DND-41 (cell line): ENCODE measurements around the gene SETBP1.

Source experiments
- ATAC-seq: fragments of 200-7000 bp; cut with Tn5 transposase; 3 replicates; pipeline ENCODE4 v1.9.1; 2021; ENCODE audit warnings: low read depth; ENCODE audit not compliant: insufficient read depth
- DNase-seq: peaks from one replicate; pipeline ENCODE4 v3.0.0-alpha.2; 2020
- H2AFZ ChIP-seq: 2 replicates; pipeline ENCODE4 v1.6.0; 2012; ENCODE audit warnings: low read depth, low read length
- H3K27ac ChIP-seq: 2 replicates; pipeline ENCODE4 v1.5.1; 2012; ENCODE audit warnings: low read length, inconsistent platforms
- H3K27me3 ChIP-seq: fragments of 200-600 bp; sonication (generic); 2 replicates; pipeline ENCODE4 v1.6.0; 2012; ENCODE audit warnings: low read length, mild to moderate bottlenecking, inconsistent platforms; ENCODE audit not compliant: insufficient read depth, poor library complexity
- H3K36me3 ChIP-seq: 2 replicates; pipeline ENCODE4 v1.5.1; 2012; ENCODE audit warnings: low read length, inconsistent platforms; ENCODE audit not compliant: insufficient read depth
- H3K4me1 ChIP-seq: 2 replicates; pipeline ENCODE4 v1.5.1; 2012; ENCODE audit warnings: mild to moderate bottlenecking, low read length; ENCODE audit not compliant: insufficient read depth
- H3K4me2 ChIP-seq: 2 replicates; pipeline ENCODE4 v1.6.0; 2012; ENCODE audit warnings: mild to moderate bottlenecking, moderate library complexity, low read length, inconsistent platforms; ENCODE audit not compliant: insufficient read depth
- H3K4me3 ChIP-seq, 2 experiments: fragments of 200-600 bp in 1 of 2; shearing (Covaris generic) in 1 of 2; 2 replicates each; pipeline ENCODE4 v1.5.1; 2012 to 2016; ENCODE audit warnings: inconsistent platforms in 2 of 2, low read length in 2 of 2, mild to moderate bottlenecking in 2 of 2, low read depth in 1 of 2, moderate library complexity in 1 of 2
- H3K79me2 ChIP-seq: 2 replicates; pipeline ENCODE4 v1.6.0; 2012; ENCODE audit warnings: low read length, inconsistent platforms; ENCODE audit not compliant: insufficient read depth
- H3K9ac ChIP-seq: 2 replicates; pipeline ENCODE4 v1.6.0; 2012; ENCODE audit warnings: low read depth, mild to moderate bottlenecking, inconsistent platforms, low read length, moderate library complexity
- H3K9me3 ChIP-seq: 2 replicates; pipeline ENCODE4 v1.5.1; 2012; ENCODE audit warnings: low read length, moderate library complexity, mild to moderate bottlenecking, inconsistent platforms; ENCODE audit not compliant: insufficient read depth, severe bottlenecking
- H4K20me1 ChIP-seq: 2 replicates; pipeline ENCODE4 v1.6.0; 2012; ENCODE audit warnings: low read length; ENCODE audit not compliant: insufficient read depth
- EZH2 ChIP-seq: IDR thresholded peaks from 3 replicates; pipeline ENCODE4 v1.6.1; 2012; ENCODE audit warnings: borderline replicate concordance, low read depth, mild to moderate bottlenecking, moderate library complexity, low read length, inconsistent platforms; ENCODE audit not compliant: severe bottlenecking
- TF ChIP-seq, protein P1 (sequence below): IDR thresholded peaks from 2 replicates; pipeline ENCODE4 v1.5.1; 2012; ENCODE audit warnings: borderline replicate concordance, low read length, moderate library complexity, mild to moderate bottlenecking; ENCODE audit not compliant: poor library complexity, severe bottlenecking; ENCODE audit errors: extremely low read depth

The SETBP1 gene

DNA sequence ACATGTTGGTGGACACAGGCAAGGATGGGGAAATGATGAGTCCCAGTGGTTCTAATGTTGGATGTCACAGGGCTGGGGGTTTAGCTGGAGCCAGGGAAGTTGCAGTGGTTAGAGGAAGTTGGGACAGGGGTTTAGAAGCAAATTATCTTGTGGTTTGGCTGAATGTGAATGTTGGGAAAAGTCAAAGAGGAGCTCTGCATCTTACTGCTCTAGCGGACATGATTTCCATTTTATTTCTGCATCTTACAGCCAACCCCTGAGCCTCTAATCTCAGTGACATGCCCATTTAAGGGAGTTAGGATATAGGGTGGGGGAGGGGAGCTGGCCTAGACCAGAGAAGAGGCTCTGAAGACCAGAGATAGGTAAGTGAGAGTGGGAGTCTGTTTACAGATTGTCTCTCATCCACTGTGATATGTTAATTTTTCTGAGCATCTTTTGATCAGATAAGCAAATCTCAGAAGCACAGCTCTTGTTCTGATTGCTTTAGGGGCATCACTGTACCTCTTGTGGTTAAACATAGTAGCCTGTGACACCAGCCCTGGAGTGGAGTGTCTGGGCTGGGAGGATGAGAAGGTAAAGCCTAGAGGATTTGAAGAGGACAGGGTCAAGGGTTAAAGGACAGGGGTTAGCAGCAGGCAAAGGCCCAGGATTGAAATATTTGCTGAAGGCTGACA is 43.6 kb downstream of the SETBP1 start:
- no peak overlapping the region for H3K9ac ChIP-seq
- H3K4me1 ChIP-seq: peaks cover 26% of the 10 kb centered on the region
- H3K9me3 ChIP-seq: no peaks in the 10 kb centered on the region
- ATAC-seq: no peak
- no peak for TF ChIP-seq EZH2
- TF ChIP-seq, protein P1, sequence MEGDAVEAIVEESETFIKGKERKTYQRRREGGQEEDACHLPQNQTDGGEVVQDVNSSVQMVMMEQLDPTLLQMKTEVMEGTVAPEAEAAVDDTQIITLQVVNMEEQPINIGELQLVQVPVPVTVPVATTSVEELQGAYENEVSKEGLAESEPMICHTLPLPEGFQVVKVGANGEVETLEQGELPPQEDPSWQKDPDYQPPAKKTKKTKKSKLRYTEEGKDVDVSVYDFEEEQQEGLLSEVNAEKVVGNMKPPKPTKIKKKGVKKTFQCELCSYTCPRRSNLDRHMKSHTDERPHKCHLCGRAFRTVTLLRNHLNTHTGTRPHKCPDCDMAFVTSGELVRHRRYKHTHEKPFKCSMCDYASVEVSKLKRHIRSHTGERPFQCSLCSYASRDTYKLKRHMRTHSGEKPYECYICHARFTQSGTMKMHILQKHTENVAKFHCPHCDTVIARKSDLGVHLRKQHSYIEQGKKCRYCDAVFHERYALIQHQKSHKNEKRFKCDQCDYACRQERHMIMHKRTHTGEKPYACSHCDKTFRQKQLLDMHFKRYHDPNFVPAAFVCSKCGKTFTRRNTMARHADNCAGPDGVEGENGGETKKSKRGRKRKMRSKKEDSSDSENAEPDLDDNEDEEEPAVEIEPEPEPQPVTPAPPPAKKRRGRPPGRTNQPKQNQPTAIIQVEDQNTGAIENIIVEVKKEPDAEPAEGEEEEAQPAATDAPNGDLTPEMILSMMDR: no peak
- DNase-seq: no peak
- no peak overlapping the region for H2AFZ ChIP-seq
- H3K27me3 ChIP-seq: no peaks in the 10 kb centered on the region
- no peaks in the 10 kb centered on the region for H3K36me3 ChIP-seq
- H3K4me2 ChIP-seq: no peak overlapping the region
- H3K4me3 ChIP-seq: no peak overlapping the region
- peaks cover 4% of the 10 kb centered on the region; the same call in 1 of the 2 replicates for H4K20me1 ChIP-seq
- H3K79me2 ChIP-seq: no peaks in the 10 kb centered on the region
- no peak overlapping the region for H3K27ac ChIP-seq

DNA sequence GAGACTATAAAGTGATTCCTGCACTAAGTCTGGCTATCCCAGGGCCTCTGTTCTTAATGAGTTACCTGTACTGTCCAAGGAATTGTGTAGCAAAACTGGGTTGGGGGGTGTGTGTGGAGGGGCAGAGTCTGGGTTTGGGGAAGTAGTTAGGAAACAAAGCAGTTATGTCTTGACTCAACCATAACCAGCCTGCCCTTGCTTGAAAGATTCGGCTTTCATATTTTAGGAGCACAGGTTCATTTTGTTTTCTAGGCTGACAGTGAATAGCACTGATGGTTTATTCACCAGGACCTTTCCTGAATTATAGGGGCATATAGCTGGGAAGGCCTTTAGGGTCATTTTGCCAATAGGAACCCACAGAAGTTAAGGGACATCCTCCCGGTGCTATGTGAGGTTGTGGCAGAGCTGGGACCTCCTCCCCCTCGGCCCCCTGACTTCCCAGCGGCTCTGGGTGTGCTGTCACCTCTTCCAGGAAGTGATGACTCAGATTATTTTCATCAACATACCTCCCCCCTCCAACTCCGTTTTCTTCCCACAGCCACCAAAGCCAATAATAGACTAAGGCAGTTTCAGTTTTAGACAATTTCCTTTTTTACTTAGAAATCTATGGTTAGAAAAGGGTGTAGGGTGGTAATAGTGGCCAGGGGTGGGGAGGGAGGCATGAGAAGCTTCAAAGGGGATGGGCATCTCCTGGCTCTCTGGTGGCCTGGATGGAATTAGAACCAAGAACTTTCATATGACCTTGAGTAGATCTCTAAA is 44.8 kb downstream of the SETBP1 start:
- Histone ChIP-seq H3K36me3 (no peaks in the 10 kb centered on the region), H3K79me2 (no peaks in the 10 kb centered on the region), H3K4me3 (no peak overlapping the region), H3K9ac (no peak overlapping the region), H3K4me1 (peaks cover 38% of the 10 kb centered on the region), H2AFZ (no peak overlapping the region), H4K20me1 (peaks cover 9% of the 10 kb centered on the region; the same call in 1 of the 2 replicates), H3K9me3 (no peaks in the 10 kb centered on the region), H3K27ac (peak overlapping the region; percentile 55; the same call in 1 of the 2 replicates), H3K27me3 (no peaks in the 10 kb centered on the region), H3K4me2 (peak overlapping the region; percentile 46; the same call in 1 of the 2 replicates)
- DNase-seq: peak; percentile 82
- TF ChIP-seq, protein P1: no peak
- no peak for TF ChIP-seq EZH2
- ATAC-seq: peak; percentile 88

DNA sequence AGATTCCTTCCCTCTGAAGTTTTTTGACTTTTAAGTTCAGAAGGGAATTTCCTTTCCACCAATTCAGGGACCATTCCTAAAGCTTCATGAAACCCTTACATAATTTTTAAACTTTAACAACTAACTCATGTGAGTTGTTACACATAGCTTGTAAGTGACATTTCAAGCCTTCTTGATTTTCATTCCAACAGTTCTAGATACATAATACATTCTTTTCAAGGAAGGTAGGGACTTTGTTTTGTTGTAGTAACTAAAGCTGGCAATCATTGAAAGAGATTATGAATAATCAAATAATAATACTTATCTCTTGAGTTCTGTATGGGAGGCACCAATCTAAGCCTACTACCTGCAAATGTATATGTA is 45.4 kb downstream of the SETBP1 start:
- no peaks in the 10 kb centered on the region for H3K27me3 ChIP-seq
- DNase-seq: no peak
- H2AFZ ChIP-seq: no peak overlapping the region
- H3K79me2 ChIP-seq: no peaks in the 10 kb centered on the region
- no peak for ATAC-seq
- TF ChIP-seq, protein P1: no peak
- peak overlapping the region; percentile 55; the same call in 1 of the 2 replicates for H3K27ac ChIP-seq
- H3K9me3 ChIP-seq: no peaks in the 10 kb centered on the region
- no peak overlapping the region for H3K4me3 ChIP-seq
- H4K20me1 ChIP-seq: peaks cover 15% of the 10 kb centered on the region; the same call in 1 of the 2 replicates
- H3K4me2 ChIP-seq: peak overlapping the region; percentile 46; the same call in 1 of the 2 replicates
- no peaks in the 10 kb centered on the region for H3K36me3 ChIP-seq
- no peak overlapping the region for H3K9ac ChIP-seq
- peaks cover 44% of the 10 kb centered on the region for H3K4me1 ChIP-seq
